ENCODE results near the gene LYPLA2.
"Not testable (repeated sequence)": the region's sequence is repeated elsewhere in the genome, so short reads cannot be mapped to it uniquely, and the experiment has no call there.

Gene LYPLA2

GRCh38 chr1:23779826-23780371 is 11.0 kb upstream of the LYPLA2 start:
- peak; percentile 47 for DNase-seq

- DNase-seq, result not testable (repeated sequence)
Measured at GRCh38 chr1:23783141-23783540, 7.8 kb upstream of the LYPLA2 start.

DNA sequence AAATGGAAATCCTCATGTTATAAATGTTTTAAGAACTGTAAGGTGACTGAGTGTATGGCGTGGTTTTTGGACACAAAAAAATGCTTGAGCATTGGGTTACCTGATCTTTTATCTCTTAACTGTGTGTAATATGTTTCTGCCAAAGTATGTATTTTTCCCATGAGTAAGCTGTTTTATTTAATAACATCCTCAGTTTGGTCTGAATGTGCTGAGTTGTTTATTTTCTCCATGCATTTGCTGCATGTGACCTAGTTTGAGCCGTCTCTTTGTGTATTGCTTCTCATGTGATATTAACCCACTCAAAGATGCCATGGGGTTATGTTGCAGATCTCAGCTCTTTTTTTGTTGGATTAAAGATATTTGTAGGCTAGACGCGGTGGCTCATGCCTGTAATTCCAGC is 6.1 kb upstream of the LYPLA2 start:
- no peak for DNase-seq

DNA sequence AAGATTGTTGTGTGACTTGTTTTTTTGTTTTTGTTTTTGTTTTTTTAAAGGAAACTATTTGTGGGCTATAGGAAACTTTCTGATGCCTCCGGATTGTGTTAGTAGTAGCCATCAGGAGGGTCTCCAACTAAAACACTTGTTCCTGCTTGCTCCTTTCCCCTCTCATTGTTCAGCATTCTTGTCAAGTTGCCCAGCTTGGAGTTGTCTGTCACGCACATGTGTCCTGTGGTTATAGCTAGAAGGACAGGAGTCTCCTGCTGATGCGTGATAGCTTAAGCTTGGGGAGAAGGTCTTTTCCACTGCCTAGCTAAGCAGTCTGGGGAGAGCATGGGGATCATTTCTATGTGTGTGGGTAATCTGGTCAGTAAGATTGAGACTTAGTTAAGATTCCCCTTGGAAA is 3.2 kb upstream of the LYPLA2 start:
- DNase-seq, result no peak

DNA sequence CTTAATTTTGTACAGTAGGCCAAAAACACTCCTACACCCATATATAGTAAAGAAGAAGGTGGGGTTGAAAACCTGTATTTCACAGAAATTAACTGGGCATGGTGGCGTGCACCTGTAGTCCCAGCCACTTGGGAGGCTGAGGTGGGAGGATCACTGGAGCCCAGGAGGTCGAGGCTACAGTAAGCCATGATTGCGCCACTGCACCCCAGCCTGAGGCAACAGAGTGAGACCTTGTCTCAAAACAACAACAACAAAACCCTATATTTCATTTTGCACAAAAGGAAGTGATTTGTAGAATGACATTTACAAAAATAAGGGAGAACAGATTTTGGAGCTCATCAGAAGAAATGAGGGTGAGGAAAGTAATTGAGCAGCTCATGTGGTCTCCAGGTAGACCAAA is 2.2 kb upstream of the LYPLA2 start:
- no peak for DNase-seq

DNA sequence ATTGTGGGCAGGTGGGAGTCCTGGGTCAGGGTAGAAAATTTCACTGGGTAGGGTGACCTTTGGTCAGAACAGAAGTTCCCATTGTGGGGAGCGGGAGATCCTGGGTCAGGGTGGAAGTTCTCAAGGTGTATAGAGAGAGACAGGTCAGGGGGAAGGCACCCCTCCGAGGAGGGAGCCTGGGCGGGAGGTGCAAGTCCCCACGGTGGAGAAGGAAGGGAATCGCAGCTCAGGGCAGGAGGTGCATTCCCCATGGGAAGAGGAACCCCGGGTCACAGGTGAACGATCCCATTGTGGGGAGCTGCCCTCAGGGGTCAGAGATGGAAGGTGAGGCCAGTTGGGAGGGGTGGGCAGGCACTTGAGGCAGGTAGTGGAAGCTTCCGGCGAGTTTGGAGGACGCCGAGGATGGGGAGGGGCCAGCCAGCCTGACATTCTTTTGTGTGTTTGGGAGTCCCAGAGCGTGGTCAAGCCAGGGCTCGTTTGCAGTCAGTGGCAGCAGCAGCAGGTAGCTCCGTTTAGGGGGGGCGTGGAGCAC is 637 bp downstream of the LYPLA2 start:
- no peak for DNase-seq

- DNase-seq, result no peak
Measured at GRCh38 chr1:23792151-23792945, 1.4 kb downstream of the LYPLA2 start.

DNA sequence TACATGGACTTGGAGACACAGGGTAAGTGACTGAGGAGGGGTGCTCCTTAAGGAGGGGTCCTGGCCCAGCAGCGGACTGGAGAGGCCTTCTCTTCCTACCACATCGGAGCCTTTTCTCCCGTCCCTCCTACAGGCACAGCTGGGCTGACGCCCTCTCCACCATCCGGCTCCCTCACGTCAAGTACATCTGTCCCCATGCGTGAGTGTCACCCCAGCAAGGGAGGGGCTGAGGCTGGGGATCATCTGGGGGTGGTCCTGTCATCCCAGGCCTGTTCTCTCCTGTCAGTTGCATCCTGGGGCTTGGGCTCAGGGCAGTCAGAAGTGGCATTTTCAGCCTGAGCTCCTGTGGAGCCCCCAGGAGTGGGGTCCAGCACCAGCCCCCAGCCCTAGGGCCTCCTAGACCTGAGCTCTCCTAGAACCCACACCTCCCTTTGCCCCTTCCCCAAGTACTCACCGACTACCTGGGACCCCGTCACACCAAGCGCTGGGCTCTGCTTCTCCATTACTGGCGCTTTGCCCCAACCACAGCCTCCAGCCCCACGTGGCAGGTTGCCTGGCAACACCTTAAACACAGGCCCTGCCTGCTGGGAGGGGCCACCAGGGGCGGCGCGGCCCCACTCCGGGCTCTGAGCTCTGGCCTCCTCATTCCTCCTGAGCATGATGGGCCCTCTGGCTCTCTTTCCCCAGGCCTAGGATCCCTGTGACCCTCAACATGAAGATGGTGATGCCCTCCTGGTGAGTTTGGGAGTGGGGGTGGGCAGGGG is 2.3 kb downstream of the LYPLA2 start:
- DNase-seq, result peak; percentile 55

GRCh38 chr1:23793861-23794731 is 3.2 kb downstream of the LYPLA2 start:
- DNase-seq, result no peak

- DNase-seq, result not testable (repeated sequence)
Measured at GRCh38 chr1:23794732-23795182, 3.8 kb downstream of the LYPLA2 start.

- DNase-seq, result no peak
Measured at GRCh38 chr1:23795676-23796465, 4.9 kb downstream of the LYPLA2 start.

DNA sequence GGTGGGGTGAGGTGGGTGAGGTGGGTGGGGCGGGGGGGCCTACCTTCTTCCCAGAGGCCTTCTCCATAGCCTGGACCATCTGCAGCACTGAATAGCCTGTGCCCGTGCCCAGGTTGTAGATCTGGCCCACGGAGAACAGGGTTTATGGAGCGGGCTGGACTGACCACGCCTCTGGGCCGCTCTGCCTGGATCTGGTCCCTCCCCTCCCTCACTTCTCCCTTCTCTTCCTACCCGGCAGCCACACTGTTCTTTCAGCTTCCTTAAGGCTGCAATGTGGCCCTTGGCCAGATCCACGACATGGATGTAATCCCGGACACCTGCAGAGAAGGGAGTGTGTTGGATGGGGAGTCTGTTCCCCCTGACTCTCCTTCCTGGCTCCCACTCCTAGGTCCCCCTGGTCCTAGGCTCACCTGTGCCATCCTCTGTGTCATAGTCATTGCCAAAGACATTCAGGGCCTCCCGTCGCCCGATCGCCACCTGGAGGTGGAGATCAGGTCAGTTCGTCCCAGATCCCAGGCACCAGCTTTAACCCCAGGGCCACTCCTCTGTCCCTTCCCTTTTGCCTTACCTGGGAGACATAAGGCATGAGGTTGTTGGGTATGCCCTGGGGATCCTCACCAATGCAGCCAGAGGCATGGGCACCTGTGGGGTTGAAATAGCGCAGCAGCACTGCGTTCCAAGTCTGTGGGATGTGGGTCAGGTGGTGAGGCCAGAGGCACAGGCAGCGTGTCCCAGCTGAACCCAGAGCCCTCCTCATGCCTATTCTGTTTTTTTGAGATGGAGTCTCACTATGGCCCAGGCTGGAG is 5.7 kb downstream of the LYPLA2 start:
- no peak for DNase-seq

- no peak for DNase-seq
Measured at GRCh38 chr1:23797478-23798448, 6.8 kb downstream of the LYPLA2 start.

DNA sequence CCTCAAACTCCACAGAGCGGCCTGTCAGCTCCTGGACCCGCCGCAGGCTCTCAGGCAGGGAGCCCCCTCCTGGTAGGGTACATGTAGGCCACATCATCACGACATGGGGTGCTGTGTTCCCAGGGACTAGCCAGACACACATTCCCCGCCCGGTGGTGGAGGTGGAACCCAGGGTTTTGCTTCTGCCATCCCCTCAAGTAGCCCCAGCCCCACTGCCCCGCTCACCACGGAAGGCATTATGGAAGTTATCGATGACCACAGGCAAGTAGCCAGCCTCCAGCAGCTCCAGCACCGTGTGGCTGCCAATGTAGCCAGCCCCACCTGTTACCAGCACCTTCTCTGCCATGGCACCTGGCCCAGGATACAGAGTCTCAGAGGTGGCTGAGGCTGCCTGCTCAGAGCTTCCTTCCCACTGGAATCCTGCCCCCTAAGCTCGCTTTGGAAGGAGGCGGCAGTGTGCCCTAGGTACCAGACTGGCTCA is 7.8 kb downstream of the LYPLA2 start:
- DNase-seq, result no peak

DNA sequence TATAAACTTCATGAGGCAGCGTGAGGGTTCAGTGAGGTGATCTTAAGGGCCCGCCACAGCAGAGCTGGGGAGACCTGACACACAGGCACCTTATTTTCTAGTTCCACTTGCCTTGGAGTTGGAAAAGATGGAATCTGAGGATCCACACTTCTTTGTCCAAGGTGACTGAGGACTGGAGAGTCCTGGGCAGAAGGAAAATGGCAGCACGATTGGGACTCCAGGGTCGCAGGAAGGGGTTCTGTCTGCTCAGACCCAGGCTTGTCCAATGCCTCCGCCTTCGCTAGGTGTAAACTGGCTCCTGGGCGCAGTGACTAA is 8.3 kb downstream of the LYPLA2 start:
- DNase-seq, result no peak

- DNase-seq, result peak; percentile 76
Measured at GRCh38 chr1:23799570-23800399, 8.8 kb downstream of the LYPLA2 start.

- peak; percentile 98 for DNase-seq
Measured at GRCh38 chr1:23800400-23801337, 9.7 kb downstream of the LYPLA2 start, which contains the start of gene GALE. Gene GALE (minus strand): TSS chr1:23800754. CDS start chr1:23799007, 1,747 bp downstream.
